ENCODE measurements around the gene LCORL. TPM values are rescaled to one million over a fixed set of nuclear protein-coding genes. Genes with fewer than 3 reads are reported as not detected.

LCORL gene
- total RNA-seq, 1 experiment from 2014 or later = 15.5 TPM

DNA sequence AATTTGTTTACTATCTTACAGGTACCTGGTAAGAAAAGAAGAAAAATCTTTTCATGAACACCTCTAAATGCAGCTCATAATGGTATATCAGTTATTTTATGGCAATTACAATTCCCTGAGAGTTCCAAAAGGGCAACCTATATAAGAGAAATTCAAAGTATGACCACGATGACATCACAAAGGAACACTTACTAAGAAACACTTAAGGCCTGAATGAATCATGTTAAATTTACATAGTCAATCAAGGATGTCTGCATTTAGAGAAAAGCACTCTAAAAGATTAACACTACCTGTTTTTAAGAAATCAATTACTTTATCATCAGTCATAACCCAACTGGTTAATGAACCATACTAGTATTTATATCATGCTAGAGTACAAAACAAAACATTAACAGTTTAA lies 63.9 kb downstream of the LCORL start:
- TF ChIP-seq, protein P1, sequence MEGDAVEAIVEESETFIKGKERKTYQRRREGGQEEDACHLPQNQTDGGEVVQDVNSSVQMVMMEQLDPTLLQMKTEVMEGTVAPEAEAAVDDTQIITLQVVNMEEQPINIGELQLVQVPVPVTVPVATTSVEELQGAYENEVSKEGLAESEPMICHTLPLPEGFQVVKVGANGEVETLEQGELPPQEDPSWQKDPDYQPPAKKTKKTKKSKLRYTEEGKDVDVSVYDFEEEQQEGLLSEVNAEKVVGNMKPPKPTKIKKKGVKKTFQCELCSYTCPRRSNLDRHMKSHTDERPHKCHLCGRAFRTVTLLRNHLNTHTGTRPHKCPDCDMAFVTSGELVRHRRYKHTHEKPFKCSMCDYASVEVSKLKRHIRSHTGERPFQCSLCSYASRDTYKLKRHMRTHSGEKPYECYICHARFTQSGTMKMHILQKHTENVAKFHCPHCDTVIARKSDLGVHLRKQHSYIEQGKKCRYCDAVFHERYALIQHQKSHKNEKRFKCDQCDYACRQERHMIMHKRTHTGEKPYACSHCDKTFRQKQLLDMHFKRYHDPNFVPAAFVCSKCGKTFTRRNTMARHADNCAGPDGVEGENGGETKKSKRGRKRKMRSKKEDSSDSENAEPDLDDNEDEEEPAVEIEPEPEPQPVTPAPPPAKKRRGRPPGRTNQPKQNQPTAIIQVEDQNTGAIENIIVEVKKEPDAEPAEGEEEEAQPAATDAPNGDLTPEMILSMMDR (conservative IDR thresholded peaks at IDR 0.05) = no peak
- H3K79me1 ChIP-seq (ENCODE audit: insufficient read depth, low read depth, low read length, poor library complexity, severe bottlenecking) = no peaks in the 10 kb centered on the region
- no peak overlapping the region for H3K56ac ChIP-seq (ENCODE audit: insufficient read length, low read depth, low read length)
- H2BK120ac ChIP-seq (ENCODE audit: low read depth, low read length, poor library complexity, severe bottlenecking) = no peak overlapping the region
- no peak overlapping the region for H4K5ac ChIP-seq (ENCODE audit: insufficient read length, low read depth, low read length)
- no peaks in the 10 kb centered on the region for H3K27me3 ChIP-seq (ENCODE audit: insufficient read depth, low read length)
- WGBS (ENCODE audit: extremely low coverage, insufficient read length, low lambda C conversion rate) = no CpG with 5 or more reads among the region's 1 CpG
- peaks cover 27 to 51% (median 30%) of the 10 kb centered on the region in 3 experiments for H3K36me3 Mint-ChIP-seq (ENCODE audit: insufficient read depth in 1 of 3, low read depth in 3 of 3)
- H3K27ac Mint-ChIP-seq = no peak overlapping the region
- no peak overlapping the region for H3K23ac ChIP-seq (ENCODE audit: insufficient read length, low read depth, low read length)
- no peak overlapping the region for H4K8ac ChIP-seq (replicated peaks; ENCODE audit: insufficient read length, low read depth, low read length)
- H3K79me2 ChIP-seq (ENCODE audit: insufficient read depth, low read length) = no peaks in the 10 kb centered on the region
- no peaks in the 10 kb centered on the region for H3K27me3 Mint-ChIP-seq (ENCODE audit: low read depth)
- no peak overlapping the region for H2BK12ac ChIP-seq (ENCODE audit: insufficient read length, low read depth, low read length)
- H3K4me1 Mint-ChIP-seq = peaks cover 3 to 7% of the 10 kb centered on the region in 2 experiments; a peak in 3 of 4 replicates
- H3K4me3 Mint-ChIP-seq = no peak overlapping the region
- H3K27ac ChIP-seq (ENCODE audit: insufficient read length, low read depth, low read length) = no peak overlapping the region
- no peak overlapping the region for H3K4me2 ChIP-seq (ENCODE audit: insufficient read depth, insufficient read length, low read length)
- no peaks in the 10 kb centered on the region for H4K20me1 ChIP-seq (ENCODE audit: control insufficient read depth, insufficient read depth, insufficient read length)
- no peak overlapping the region for H4K91ac ChIP-seq (ENCODE audit: insufficient read length, low read depth, low read length)
- no peak overlapping the region for H3K18ac ChIP-seq (ENCODE audit: insufficient read length, low read depth, low read length)
- H3T11ph ChIP-seq (ENCODE audit: low read length) = no peak overlapping the region
- no peak overlapping the region for H3K9ac ChIP-seq (ENCODE audit: extremely low read depth, insufficient read length, low read length)
- no peak overlapping the region for H2AK5ac ChIP-seq (ENCODE audit: insufficient read length, low read length)
- H3K4ac ChIP-seq (ENCODE audit: low read depth, low read length) = no peak overlapping the region
- H3K9me3 ChIP-seq (ENCODE audit: control insufficient read depth, low read depth, low read length) = no peaks in the 10 kb centered on the region
- H2AFZ ChIP-seq (ENCODE audit: low read length) = no peak overlapping the region
- DNase-seq = no peak
- H3K23me2 ChIP-seq (ENCODE audit: insufficient read length, low read depth, low read length, poor library complexity, severe bottlenecking) = no peaks in the 10 kb centered on the region
- H3K9me3 Mint-ChIP-seq = no peaks in the 10 kb centered on the region
- no peak overlapping the region for H2BK20ac ChIP-seq (ENCODE audit: low read depth, low read length, poor library complexity, severe bottlenecking)
- no peak overlapping the region for H2BK5ac ChIP-seq (ENCODE audit: insufficient read length, low read length)
- no peaks in the 10 kb centered on the region for H3K4me1 ChIP-seq (ENCODE audit: insufficient read depth, low read length)
- no peak overlapping the region for H3K14ac ChIP-seq (ENCODE audit: insufficient read depth, low read length)
- H2BK15ac ChIP-seq (ENCODE audit: low read depth, low read length) = no peak overlapping the region

All from H9 (cell line).